Panc1 (cell line): Measurements from ENCODE around the gene MINDY4.

Experiments
- REST ChIP-seq, 2 experiments: IDR thresholded peaks; 2 replicates each; pipeline ENCODE4 v1.6.1; 2011 to 2012; ENCODE audit warnings: low read depth in 2 of 2, control low read depth in 1 of 2, low read length in 1 of 2, mild to moderate bottlenecking in 1 of 2, moderate library complexity in 1 of 2; ENCODE audit not compliant: insufficient read depth in 1 of 2
- TF ChIP-seq, protein P1 (sequence below): fragments of 450-650 bp; IDR thresholded peaks from 2 replicates; pipeline ENCODE4 v1.5.1; 2017; ENCODE audit warnings: mild to moderate bottlenecking

- TF ChIP-seq, protein P1, sequence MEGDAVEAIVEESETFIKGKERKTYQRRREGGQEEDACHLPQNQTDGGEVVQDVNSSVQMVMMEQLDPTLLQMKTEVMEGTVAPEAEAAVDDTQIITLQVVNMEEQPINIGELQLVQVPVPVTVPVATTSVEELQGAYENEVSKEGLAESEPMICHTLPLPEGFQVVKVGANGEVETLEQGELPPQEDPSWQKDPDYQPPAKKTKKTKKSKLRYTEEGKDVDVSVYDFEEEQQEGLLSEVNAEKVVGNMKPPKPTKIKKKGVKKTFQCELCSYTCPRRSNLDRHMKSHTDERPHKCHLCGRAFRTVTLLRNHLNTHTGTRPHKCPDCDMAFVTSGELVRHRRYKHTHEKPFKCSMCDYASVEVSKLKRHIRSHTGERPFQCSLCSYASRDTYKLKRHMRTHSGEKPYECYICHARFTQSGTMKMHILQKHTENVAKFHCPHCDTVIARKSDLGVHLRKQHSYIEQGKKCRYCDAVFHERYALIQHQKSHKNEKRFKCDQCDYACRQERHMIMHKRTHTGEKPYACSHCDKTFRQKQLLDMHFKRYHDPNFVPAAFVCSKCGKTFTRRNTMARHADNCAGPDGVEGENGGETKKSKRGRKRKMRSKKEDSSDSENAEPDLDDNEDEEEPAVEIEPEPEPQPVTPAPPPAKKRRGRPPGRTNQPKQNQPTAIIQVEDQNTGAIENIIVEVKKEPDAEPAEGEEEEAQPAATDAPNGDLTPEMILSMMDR, result no peak
- TF ChIP-seq REST (IDR thresholded peaks at IDR 0.05; ENCODE audit: insufficient read depth in 1 of 2, low read depth in 2 of 2, low read length in 1 of 2), result no peak
Measured at GRCh38 chr7:30805931-30806330, 34.7 kb downstream of the MINDY4 start.
